ENCODE results near the gene KDSR. TPM values are rescaled to one million over a fixed set of nuclear protein-coding genes. Genes with fewer than 3 reads are reported as not detected.

Gene KDSR
- total and polyA plus RNA-seq, 2 of the 13 experiments (the other 11 are each of a cell fraction or from before 2014, with no cell fraction given), result 10.4 to 20.9 TPM

GRCh38 chr18:63356272-63356896, 10.6 kb downstream of the KDSR start:
- 96% methylated on average over 7 of the region's 7 CpGs for WGBS (ENCODE audit: low lambda C conversion rate)
- H3K9ac ChIP-seq (ENCODE audit: insufficient read depth, low read depth, low read length), result no peak overlapping the region
- no peak for FAIRE-seq
- H3K79me2 ChIP-seq (ENCODE audit: insufficient read depth, low read length), result no peaks in the 10 kb centered on the region
- intact Hi-C loops (cut with micrococcal nuclease; ENCODE audit: unreplicated experiment), result no loop called here
- ChIA-PET CTCF (ENCODE audit: low intra/inter-chr PET ratio, low total read pairs) (no interaction called here), POLR2A (interaction anchor here (1.0 to 1.4 kb wide), 2 partner anchors 10 to 11 kb away, joined by 3 to 5 read pairs; partner anchors contain the start of gene KDSR)
- H2AFZ ChIP-seq (ENCODE audit: low read length), result no peak overlapping the region
- BruUV-seq (replicated peaks), result no TSS peak
- in situ Hi-C loops (cut with HindIII; ENCODE audit: extremely low pct_ligation_motif_present, low pct_unique_long_range_greater_than_20kb), result no loop called here
- H3K4me1 ChIP-seq (ENCODE audit: insufficient read depth, low read length), result no peaks in the 10 kb centered on the region
- peaks cover 20 to 59% of the 10 kb centered on the region in 2 experiments for H3K36me3 ChIP-seq (replicated peaks in 1 of 2; ENCODE audit: control insufficient read depth in 1 of 2, insufficient read depth in 2 of 2, low read length in 2 of 2)
- no peak for ATAC-seq
- no peak for DNase-seq (ENCODE audit: low spot score)
- H3K27me3 ChIP-seq (ENCODE audit: control insufficient read depth in 1 of 2, insufficient read depth in 2 of 2, low read length in 2 of 2), result no peaks in the 10 kb centered on the region
- no peaks in the 10 kb centered on the region for H4K20me1 ChIP-seq (ENCODE audit: insufficient read depth, low read length)
- no peaks in the 10 kb centered on the region for H3K9me3 ChIP-seq (ENCODE audit: low read length)
- TF ChIP-seq CENPX (CRISPR knock-in tag; IDR thresholded peaks at IDR 0.05) (no peak), SMAD1 (CRISPR knock-in tag; IDR thresholded peaks at IDR 0.05; ENCODE audit: borderline replicate concordance, low read depth) (no peak), ONECUT2 (CRISPR knock-in tag; IDR thresholded peaks at IDR 0.05) (no peak)
- no peak overlapping the region for H3K4me3 ChIP-seq (replicated peaks in 1 of 3; ENCODE audit: insufficient read depth in 1 of 3, low read depth in 2 of 3, low read length in 3 of 3)
- no peak overlapping the region for H3K27ac ChIP-seq (ENCODE audit: extremely low read length, insufficient read depth, low read length)
- H3K4me2 ChIP-seq (ENCODE audit: low read depth, low read length), result no peak overlapping the region

GRCh38 chr18:63350230-63350629, 16.8 kb downstream of the KDSR start:
- no peak for DNase-seq (ENCODE audit: low spot score)
- in situ Hi-C loops (cut with HindIII; ENCODE audit: extremely low pct_ligation_motif_present, low pct_unique_long_range_greater_than_20kb), result no loop called here
- H3K9ac ChIP-seq (ENCODE audit: insufficient read depth, low read depth, low read length), result no peak overlapping the region

More at GRCh38 chr18:63350230-63350629, 16.8 kb downstream of the KDSR start:
- H3K4me2 ChIP-seq (ENCODE audit: low read depth, low read length), result no peak overlapping the region
- H3K4me1 ChIP-seq (ENCODE audit: insufficient read depth, low read length), result peaks cover 3% of the 10 kb centered on the region; the same call in 1 of the 2 replicates
- ATAC-seq, result no peak
- intact Hi-C loops (cut with micrococcal nuclease; ENCODE audit: unreplicated experiment), result no loop called here
- 50% methylated on average over 2 of the region's 2 CpGs for WGBS (ENCODE audit: low lambda C conversion rate)
- no peaks in the 10 kb centered on the region for H3K9me3 ChIP-seq (ENCODE audit: low read length)
- peak; percentile 61 for TF ChIP-seq ZNF629 (CRISPR knock-in tag; conservative IDR thresholded peaks at IDR 0.05)
- no peak for TF ChIP-seq NFE2 (CRISPR knock-in tag; IDR thresholded peaks at IDR 0.05)
- H3K79me2 ChIP-seq (ENCODE audit: insufficient read depth, low read length), result no peaks in the 10 kb centered on the region
- H3K27me3 ChIP-seq (ENCODE audit: control insufficient read depth in 1 of 2, insufficient read depth in 2 of 2, low read length in 2 of 2), result no peaks in the 10 kb centered on the region
- H3K4me3 ChIP-seq (replicated peaks in 1 of 3; ENCODE audit: insufficient read depth in 1 of 3, low read depth in 2 of 3, low read length in 3 of 3), result no peak overlapping the region
- BruUV-seq (replicated peaks), result no TSS peak
- no peak for FAIRE-seq
- H4K20me1 ChIP-seq (ENCODE audit: insufficient read depth, low read length), result no peaks in the 10 kb centered on the region
- H3K27ac ChIP-seq (ENCODE audit: extremely low read length, insufficient read depth, low read length), result no peak overlapping the region
- ChIA-PET POLR2A (no interaction called here), CTCF (ENCODE audit: low intra/inter-chr PET ratio, low total read pairs) (no interaction called here)
- peaks cover 32 to 77% of the 10 kb centered on the region in 2 experiments for H3K36me3 ChIP-seq (replicated peaks in 1 of 2; ENCODE audit: control insufficient read depth in 1 of 2, insufficient read depth in 2 of 2, low read length in 2 of 2)
- H2AFZ ChIP-seq (ENCODE audit: low read length), result no peak overlapping the region

All from HepG2 (cell line).